Vagina (tissue), 2 donors: Measurements from ENCODE around the gene UBA6. TPM values are rescaled to one million over a fixed set of nuclear protein-coding genes. Genes with fewer than 3 reads are reported as not detected.

Experiments
- DNase-seq, 2 donors: peaks; one replicate each; pipeline ENCODE4 v3.0.0-alpha.2; 2017; ENCODE audit errors: extremely low spot score in 2 of 2
- H3K27ac ChIP-seq: fragments of 200-600 bp; sonication (generic); one replicate; pipeline ENCODE4 v1.5.1; 2019
- H3K27me3 ChIP-seq: fragments of 200-600 bp; sonication (generic); one replicate; pipeline ENCODE4 v1.5.1; 2019
- H3K36me3 ChIP-seq, 2 donors: fragments of 200-600 bp; sonication (generic); one replicate each; pipeline ENCODE4 v1.5.1; 2017 to 2019
- H3K4me1 ChIP-seq: fragments of 200-600 bp; sonication (generic); one replicate; pipeline ENCODE4 v1.5.1; 2019
- H3K4me3 ChIP-seq, 2 donors: fragments of 200-600 bp; sonication (generic); 1 replicate in 1 of 2; 2 replicates in 1 of 2; pipeline ENCODE4 v1.5.1; 2016 to 2019
- H3K9me3 ChIP-seq: fragments of 200-600 bp; sonication (generic); one replicate; pipeline ENCODE4 v1.5.1; 2019
- POLR2A ChIP-seq, 2 donors: fragments of 450-650 bp; IDR thresholded peaks; one replicate each; pipeline ENCODE4 v1.6.1; 2017; ENCODE audit warnings: antibody characterized with exemption in 2 of 2, mild to moderate bottlenecking in 2 of 2, moderate library complexity in 2 of 2
- POLR2AphosphoS5 ChIP-seq, 2 donors: sonication (generic); formaldehyde crosslinking; IDR thresholded peaks; one replicate each; pipeline ENCODE4 v1.9.0; 2017; ENCODE audit warnings: antibody characterized with exemption in 2 of 2, mild to moderate bottlenecking in 2 of 2, low read depth in 1 of 2; ENCODE audit not compliant: insufficient read depth in 1 of 2
- intact Hi-C: fragments of 100-400 bp; cut with DNase I; formaldehyde crosslinking; loops from one replicate; pipeline ENCODE4 v1.15.1; 2023
- total RNA-seq: library from RNA; depleted of rRNA; stranded (reverse); fragments of >200 nt; gene quantifications from one replicate; pipeline ENCODE4 v1.2.3, GENCODE V29; 2016
- TF ChIP-seq, protein P1 (sequence below), 3 experiments: fragments of 450-650 bp in 2 of 3; fragments of 200-600 bp in 1 of 3; sonication (generic) in 1 of 3; IDR thresholded peaks; one replicate each; pipeline ENCODE4 v1.5.1; 2017 to 2019; ENCODE audit warnings: antibody characterized with exemption in 3 of 3, mild to moderate bottlenecking in 2 of 3, moderate library complexity in 2 of 3

Gene UBA6
- total RNA-seq, 1 donor from 2014 or later = 36.3 TPM

- intact Hi-C loops = no loop called here
These were observed 96.2 kb downstream of the UBA6 start for GRCh38 chr4:67604749-67605148.

GRCh38 chr4:67604029-67604381, 97.0 kb downstream of the UBA6 start:
- no peaks in the 10 kb centered on the region for H3K4me1 ChIP-seq
- intact Hi-C loops = no loop called here

More at GRCh38 chr4:67604749-67605148, 96.2 kb downstream of the UBA6 start:
- no peak overlapping the region for H3K4me3 ChIP-seq
- H3K27ac ChIP-seq = no peak overlapping the region
- H3K36me3 ChIP-seq = no peaks in the 10 kb centered on the region
- no peaks in the 10 kb centered on the region for H3K4me1 ChIP-seq
- no peak for DNase-seq
- H3K27me3 ChIP-seq = no peaks in the 10 kb centered on the region
- TF ChIP-seq POLR2AphosphoS5 (IDR thresholded peaks at IDR 0.05; ENCODE audit: insufficient read depth in 1 of 2, low read depth in 1 of 2) = no peak
- no peaks in the 10 kb centered on the region for H3K9me3 ChIP-seq

DNA sequence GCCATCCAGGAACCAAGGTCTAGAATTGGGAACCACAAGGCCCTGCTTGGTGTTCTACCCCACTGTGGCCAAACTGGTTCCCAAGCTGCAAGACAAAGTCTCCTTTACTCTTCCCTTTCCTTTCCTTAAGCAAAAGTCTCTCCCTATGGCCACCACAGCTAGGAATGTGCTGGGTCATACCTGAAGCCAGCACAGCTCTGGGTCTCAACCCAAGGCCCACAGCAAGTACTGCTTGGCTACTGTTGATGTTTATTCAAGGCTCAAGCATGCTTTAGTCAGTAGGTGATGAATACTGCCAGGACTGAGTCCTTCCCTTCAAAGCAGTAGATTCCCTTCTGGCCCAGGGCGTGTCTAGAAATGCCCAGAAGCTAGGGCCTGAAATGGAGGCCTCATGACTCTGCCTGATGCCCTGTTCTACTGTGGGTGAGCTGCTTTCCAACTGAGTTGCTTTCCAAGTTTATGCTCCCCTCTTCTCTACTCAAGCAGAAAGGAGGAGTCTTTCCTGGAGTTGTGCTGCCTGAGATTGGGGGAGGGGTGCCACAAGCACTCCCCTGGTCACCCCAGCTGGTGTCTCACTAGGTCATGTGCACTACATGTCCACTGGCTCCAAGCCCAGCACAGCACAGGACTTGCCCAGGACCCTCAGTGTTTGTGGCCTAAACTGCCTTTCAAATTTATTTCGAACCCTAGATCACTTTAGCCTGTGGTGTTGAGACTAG, 97.5 kb downstream of the UBA6 start:
- no peaks in the 10 kb centered on the region for H3K27me3 ChIP-seq
- intact Hi-C loops = no loop called here
- H3K4me3 ChIP-seq = no peak overlapping the region
- no peak for DNase-seq
- no peak overlapping the region for H3K27ac ChIP-seq
- H3K4me1 ChIP-seq = no peaks in the 10 kb centered on the region
- H3K9me3 ChIP-seq = no peaks in the 10 kb centered on the region
- no peak for TF ChIP-seq POLR2AphosphoS5 (IDR thresholded peaks at IDR 0.05; ENCODE audit: insufficient read depth in 1 of 2, low read depth in 1 of 2)
- TF ChIP-seq POLR2A (IDR thresholded peaks at IDR 0.05) = no peak
- TF ChIP-seq, protein P1, sequence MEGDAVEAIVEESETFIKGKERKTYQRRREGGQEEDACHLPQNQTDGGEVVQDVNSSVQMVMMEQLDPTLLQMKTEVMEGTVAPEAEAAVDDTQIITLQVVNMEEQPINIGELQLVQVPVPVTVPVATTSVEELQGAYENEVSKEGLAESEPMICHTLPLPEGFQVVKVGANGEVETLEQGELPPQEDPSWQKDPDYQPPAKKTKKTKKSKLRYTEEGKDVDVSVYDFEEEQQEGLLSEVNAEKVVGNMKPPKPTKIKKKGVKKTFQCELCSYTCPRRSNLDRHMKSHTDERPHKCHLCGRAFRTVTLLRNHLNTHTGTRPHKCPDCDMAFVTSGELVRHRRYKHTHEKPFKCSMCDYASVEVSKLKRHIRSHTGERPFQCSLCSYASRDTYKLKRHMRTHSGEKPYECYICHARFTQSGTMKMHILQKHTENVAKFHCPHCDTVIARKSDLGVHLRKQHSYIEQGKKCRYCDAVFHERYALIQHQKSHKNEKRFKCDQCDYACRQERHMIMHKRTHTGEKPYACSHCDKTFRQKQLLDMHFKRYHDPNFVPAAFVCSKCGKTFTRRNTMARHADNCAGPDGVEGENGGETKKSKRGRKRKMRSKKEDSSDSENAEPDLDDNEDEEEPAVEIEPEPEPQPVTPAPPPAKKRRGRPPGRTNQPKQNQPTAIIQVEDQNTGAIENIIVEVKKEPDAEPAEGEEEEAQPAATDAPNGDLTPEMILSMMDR (IDR thresholded peaks at IDR 0.05) = no peak
- no peaks in the 10 kb centered on the region for H3K36me3 ChIP-seq

More at GRCh38 chr4:67604029-67604381, 97.0 kb downstream of the UBA6 start:
- no peak for DNase-seq
- no peaks in the 10 kb centered on the region for H3K36me3 ChIP-seq
- no peak overlapping the region for H3K4me3 ChIP-seq
- H3K27ac ChIP-seq = no peak overlapping the region
- H3K27me3 ChIP-seq = no peaks in the 10 kb centered on the region
- H3K9me3 ChIP-seq = no peaks in the 10 kb centered on the region
- TF ChIP-seq POLR2A (IDR thresholded peaks at IDR 0.05) (no peak), POLR2AphosphoS5 (IDR thresholded peaks at IDR 0.05; ENCODE audit: insufficient read depth in 1 of 2, low read depth in 1 of 2) (no peak)
- TF ChIP-seq, protein P1 (IDR thresholded peaks at IDR 0.05) = no peak

- H3K9me3 ChIP-seq = no peaks in the 10 kb centered on the region
- H3K36me3 ChIP-seq = no peaks in the 10 kb centered on the region
- TF ChIP-seq POLR2AphosphoS5 (IDR thresholded peaks at IDR 0.05; ENCODE audit: insufficient read depth in 1 of 2, low read depth in 1 of 2) (no peak), POLR2A (IDR thresholded peaks at IDR 0.05) (no peak)
- TF ChIP-seq, protein P1 (IDR thresholded peaks at IDR 0.05) = no peak
- no peaks in the 10 kb centered on the region for H3K27me3 ChIP-seq
- H3K27ac ChIP-seq = no peak overlapping the region
- no peak overlapping the region for H3K4me3 ChIP-seq
- intact Hi-C loops = no loop called here
- no peaks in the 10 kb centered on the region for H3K4me1 ChIP-seq
- no peak for DNase-seq
These were observed 107.2 kb downstream of the UBA6 start for GRCh38 chr4:67593741-67594175.

DNA sequence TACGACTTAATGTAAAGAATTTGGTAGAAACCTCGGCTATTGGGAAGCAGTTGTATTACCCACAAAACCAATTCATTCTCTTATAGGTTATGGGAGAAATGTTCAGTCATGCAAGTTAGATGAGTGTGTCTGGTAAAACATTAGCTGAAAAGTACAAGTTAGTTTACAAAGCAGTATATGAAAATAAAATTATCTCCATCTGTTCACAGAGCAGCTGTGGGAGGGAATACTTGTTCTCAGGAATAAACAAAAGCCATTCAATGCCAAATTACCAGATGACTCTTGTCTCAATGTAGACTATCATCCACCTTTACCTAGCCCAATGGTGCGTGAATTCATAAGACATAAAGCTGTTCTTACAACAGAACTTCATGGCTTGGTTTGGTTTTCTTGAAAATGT, 113.8 kb downstream of the UBA6 start:
- H3K27me3 ChIP-seq = no peaks in the 10 kb centered on the region
- intact Hi-C loops = no loop called here
- no peak overlapping the region for H3K27ac ChIP-seq
- H3K4me1 ChIP-seq = no peaks in the 10 kb centered on the region
- no peak for DNase-seq
- TF ChIP-seq POLR2AphosphoS5 (IDR thresholded peaks at IDR 0.05; ENCODE audit: insufficient read depth in 1 of 2, low read depth in 1 of 2) (no peak), POLR2A (IDR thresholded peaks at IDR 0.05) (no peak)
- TF ChIP-seq, protein P1 (IDR thresholded peaks at IDR 0.05) = no peak
- H3K4me3 ChIP-seq = no peak overlapping the region
- H3K36me3 ChIP-seq = no peaks in the 10 kb centered on the region
- no peaks in the 10 kb centered on the region for H3K9me3 ChIP-seq
